ENCODE measurements around the gene CHCHD6.
A peak's percentile ranks its signal among the peaks of the same experiment; 100 is the strongest.

Gene CHCHD6

DNA sequence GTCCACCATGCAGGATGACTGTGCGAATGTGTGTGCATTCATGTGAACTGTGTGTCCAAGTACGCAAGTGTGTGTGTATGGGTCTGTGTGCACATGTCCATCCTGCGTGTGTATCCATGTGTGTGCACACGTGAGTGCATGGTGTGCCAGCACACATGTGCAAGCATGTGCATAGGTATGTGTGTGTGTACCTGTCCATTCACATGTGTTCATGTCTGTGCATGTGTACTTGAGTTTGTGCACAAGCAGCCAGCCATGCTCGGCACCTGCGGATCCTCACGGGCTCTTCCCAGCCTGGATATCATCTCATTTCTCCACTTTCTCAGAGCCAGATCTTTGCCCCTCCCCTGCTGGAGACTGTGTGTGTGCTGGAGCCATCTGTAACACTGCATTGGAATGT is 260.2 kb downstream of the CHCHD6 start:
- no peak for DNase-seq

GRCh38 chr3:126964950-126965349 is 260.9 kb downstream of the CHCHD6 start:
- no peak for DNase-seq

DNA sequence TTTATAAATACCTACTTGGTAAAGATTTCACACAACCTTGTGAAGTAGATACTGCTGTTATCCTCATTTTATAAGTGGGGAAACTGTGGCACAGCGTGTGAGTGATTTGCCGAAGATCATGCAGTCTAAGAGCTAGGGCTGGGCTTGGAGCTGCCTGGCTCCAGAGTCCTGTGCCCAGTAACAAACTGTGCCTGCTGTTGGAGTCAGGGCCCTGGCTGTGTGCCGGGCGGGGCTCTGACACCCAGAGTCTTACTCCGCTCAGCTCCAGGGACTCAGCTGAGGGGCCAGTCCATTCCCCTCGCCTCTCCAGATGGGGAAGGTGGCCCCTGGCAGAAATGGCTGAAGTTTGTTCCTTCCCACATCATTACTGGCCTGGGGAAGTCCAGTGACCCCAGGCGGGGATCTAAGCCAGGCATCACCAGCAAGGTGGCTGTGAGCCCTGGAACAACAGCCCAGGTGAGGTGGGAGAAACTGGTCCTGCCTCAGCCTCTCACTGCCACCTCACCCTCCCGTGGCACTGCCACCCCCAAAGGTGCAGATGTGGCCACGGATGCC is 261.6 kb downstream of the CHCHD6 start:
- no peak for DNase-seq

DNA sequence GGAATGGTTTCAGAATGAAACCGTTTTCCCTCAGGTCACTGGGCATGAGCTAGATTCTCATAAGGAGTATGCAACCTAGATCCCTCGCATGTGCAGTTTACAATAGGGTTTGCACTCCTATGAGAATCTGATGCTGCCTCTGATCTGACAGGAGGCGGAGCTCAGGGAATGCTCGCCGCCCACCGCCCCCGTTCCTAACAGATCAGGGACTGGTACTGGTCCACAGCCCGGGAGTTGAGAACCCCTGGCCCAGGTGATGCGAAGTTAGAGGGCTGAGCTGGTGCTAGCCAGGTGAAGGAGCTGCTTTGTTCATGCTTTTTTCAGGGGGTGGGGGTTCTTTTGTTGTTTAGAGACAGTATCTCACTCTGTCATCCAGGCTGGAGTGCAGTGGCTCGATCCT is 263.3 kb downstream of the CHCHD6 start:
- no peak for DNase-seq

GRCh38 chr3:126968391-126969390 is 264.7 kb downstream of the CHCHD6 start:
- DNase-seq, result no peak

- no peak for DNase-seq
Observed at GRCh38 chr3:126969586-126969985, 265.5 kb downstream of the CHCHD6 start.

- no peak for DNase-seq
Observed at GRCh38 chr3:126970101-126970500, 266.1 kb downstream of the CHCHD6 start.

DNA sequence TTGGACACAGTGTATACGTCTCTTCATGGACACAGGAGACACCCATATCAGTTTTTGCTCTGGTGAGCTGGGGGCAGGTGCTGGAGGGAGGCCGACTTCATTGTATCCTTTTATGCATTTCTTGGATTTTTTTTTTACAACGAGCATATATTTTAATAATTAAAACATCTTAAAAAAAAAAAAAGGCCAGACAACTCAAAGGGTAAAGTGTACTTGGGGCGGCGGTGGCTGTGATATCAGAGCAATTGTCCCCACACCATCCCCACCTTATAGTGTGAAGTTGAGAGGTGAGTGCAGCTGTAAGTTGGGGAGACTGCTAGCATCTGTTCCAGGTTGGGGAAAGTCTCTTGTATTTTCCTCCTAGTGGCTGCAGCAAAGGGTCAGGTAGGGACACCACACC is 266.9 kb downstream of the CHCHD6 start:
- no peak for DNase-seq

DNA sequence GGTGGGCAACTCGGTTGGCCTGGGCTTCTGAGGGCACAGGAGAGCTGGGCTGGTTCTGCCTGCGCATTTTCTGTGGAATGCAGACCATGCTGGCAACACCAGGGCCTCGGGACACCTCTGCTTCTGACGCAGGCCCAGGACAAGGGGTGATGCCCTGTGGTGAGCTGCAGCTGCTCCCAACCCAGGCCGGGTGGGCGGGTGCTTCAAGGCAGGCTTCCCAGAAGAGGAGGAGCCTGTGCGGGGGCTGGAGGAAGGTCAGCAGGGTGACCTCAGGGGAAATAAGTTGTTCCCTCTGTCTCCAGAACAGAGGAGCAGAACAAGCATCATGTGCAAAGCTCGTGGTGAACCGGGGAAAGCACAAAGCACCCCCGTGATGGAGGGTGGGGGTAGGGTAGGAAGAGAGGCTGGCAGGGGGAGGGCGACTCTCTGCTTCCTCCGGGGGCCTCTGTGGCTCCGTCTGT is 267.9 kb downstream of the CHCHD6 start:
- DNase-seq, result no peak

GRCh38 chr3:126972866-126973265 is 268.8 kb downstream of the CHCHD6 start:
- DNase-seq, result no peak

DNA sequence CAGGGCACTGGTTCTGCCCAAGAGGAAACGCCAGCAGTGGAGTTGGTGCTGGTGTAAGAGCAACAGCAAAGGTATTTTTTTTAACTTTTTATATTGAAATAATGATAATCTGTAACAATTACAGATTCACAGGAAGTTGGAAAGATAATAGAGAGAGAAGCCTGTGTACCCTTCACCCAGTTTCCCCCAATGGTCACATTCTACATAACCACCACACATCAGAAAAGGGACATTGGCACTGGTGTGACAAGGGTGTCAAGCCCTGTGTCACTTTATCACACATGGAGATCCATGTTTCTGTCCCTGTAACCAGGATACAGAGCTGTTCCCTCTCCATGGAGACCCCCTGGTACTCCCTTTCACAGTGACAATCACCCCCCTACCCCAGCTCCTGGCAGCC is 269.8 kb downstream of the CHCHD6 start:
- no peak for DNase-seq

DNA sequence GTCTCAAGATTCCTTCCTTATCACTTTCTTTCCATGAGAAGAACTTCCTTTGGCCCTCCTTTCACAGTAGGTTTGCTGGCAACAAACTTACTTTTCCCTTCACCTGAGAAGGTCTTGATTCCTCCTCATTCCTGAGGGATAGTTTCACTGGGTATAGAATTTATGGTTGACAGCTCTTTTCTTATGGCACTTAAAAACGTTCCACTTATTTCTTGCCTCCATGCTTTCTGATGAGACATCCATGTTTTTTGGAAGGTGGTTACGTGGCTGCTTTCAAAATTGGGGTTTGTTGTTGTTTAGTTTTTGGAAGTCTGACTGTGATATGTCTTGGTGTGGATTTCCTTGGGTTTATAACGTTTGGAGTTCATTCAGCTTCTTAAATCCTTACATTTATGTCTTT is 270.7 kb downstream of the CHCHD6 start:
- no peak for DNase-seq

DNA sequence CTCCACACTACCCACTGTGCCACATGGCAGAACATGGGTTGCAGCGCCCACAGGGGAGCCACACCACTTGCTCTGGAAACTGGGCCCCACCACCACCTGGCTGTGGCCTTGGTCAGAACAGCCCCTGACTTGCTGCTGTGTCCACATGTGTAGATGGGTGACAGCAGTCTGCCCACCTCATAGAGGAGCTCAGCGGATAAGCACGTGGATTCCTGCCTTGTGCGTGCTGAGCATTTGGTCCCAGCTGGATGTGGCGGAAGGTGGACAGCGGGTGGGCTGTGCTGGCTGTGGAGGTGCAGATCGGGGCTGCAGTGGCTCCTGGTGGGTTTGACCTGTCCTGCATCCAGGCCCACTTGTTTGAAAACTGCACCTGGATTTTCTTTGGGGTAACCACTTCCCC is 272.9 kb downstream of the CHCHD6 start:
- no peak for DNase-seq

DNA sequence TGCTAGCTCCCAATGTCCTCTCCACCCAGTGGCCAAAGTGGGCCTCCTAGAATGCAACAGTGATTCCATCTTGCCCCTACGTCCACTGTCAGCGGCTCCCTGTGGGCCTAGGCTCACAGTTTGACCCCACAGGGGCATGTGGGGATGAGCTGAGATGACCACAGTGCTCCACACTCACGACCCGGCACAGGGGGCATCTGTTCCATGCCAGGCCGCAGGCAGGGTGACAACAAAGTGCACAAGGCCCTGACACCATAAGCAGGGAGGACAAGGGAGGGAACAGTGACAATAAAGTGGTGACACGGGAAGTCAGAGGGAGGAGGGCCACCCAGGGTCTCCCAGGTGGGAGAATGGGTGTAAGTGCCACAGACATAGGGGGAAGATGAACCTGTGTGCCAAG is 273.8 kb downstream of the CHCHD6 start:
- DNase-seq, result no peak

GRCh38 chr3:126978291-126978690 is 274.3 kb downstream of the CHCHD6 start:
- no peak for DNase-seq

GRCh38 chr3:126979046-126979628 is 275.1 kb downstream of the CHCHD6 start:
- DNase-seq, result no peak

- DNase-seq, result no peak
Observed at GRCh38 chr3:126980266-126980811, 276.3 kb downstream of the CHCHD6 start.

- no peak for DNase-seq
Observed at GRCh38 chr3:126982126-126982470, 278.1 kb downstream of the CHCHD6 start.

- peak; percentile 54 for DNase-seq
Observed at GRCh38 chr3:126982471-126983175, 278.6 kb downstream of the CHCHD6 start, which contains the start of gene PLXNA1. Gene PLXNA1, plus strand, starts transcription at chr3:126983115. Its CDS starts 5,479 bp downstream, at chr3:126988594.

GRCh38 chr3:126983276-126983652 is 279.2 kb downstream of the CHCHD6 start:
- no peak for DNase-seq

DNA sequence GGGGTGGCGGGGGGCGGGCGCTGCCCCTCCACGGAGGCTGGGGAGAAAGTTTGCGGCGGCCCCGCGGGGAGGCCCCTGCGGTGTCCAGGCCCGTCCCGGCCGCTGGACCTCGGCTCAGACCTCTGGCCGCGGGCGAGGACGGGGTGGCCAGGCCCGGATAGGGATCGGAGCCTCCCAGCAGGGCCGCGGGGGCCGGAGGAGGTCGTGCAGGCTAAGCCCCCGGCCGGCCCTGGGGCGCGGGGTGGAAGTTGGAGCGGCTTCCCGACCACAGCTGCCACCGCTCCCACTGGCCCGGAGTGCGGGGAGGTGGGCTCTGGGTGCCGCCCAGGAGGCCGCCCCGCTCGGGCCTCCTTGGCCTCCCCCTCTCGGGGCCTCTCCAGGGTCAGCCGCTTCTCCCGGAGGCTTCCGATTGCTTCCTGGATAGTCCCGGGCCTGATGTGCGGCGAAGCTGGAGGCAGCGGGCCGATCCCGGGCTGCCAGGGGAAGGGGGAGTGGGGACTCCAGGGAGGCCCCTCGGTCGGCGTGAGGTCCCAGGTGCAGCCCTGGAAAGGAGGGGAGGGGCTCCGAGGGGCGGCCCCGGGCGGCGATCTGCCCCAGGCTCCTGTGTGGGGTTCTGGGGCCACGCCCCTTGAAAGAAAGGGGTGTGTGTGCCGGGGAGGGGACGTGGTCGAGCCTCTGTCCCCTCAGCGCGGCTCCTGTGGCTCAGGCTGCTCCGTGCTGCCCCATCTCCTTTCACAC is 279.8 kb downstream of the CHCHD6 start:
- no peak for DNase-seq
